Tibial artery (tissue), 4 donors: ENCODE measurements around the gene HEATR1.
A peak's percentile ranks its signal among the peaks of the same experiment; 100 is the strongest.
"Not testable (repeated sequence)": the region's sequence is repeated elsewhere in the genome, so short reads cannot be mapped to it uniquely, and the experiment has no call there.

ENCODE experiments used
- DNase-seq, 2 donors: peaks; one replicate each; pipeline ENCODE4 v3.0.0-alpha.2; 2019
- H3K27ac ChIP-seq, 2 donors: fragments of 200-600 bp; sonication (generic) in 1 of 2; 1 replicate in 1 of 2; 2 replicates in 1 of 2; pipeline ENCODE4 v1.5.1; 2018 to 2019; ENCODE audit warnings: mild to moderate bottlenecking in 1 of 2
- H3K27me3 ChIP-seq, 2 donors: fragments of 200-600 bp; sonication (generic) in 1 of 2; one replicate each; pipeline versions ENCODE4 v1.5.1 to v1.6.0; 2016 to 2019
- H3K36me3 ChIP-seq, 3 donors: fragments of 200-600 bp; sonication (generic) in 2 of 3; one replicate each; pipeline ENCODE4 v1.5.1; 2016 to 2019; ENCODE audit warnings: mild to moderate bottlenecking in 2 of 3
- H3K4me1 ChIP-seq, 4 donors: fragments of 200-600 bp; sonication (generic) in 2 of 4; 1 replicate in 3 of 4; 2 replicates in 1 of 4; pipeline ENCODE4 v1.5.1; 2016 to 2019
- H3K4me3 ChIP-seq, 2 donors: fragments of 200-600 bp; sonication (generic) in 1 of 2; 1 replicate in 1 of 2; 2 replicates in 1 of 2; pipeline ENCODE4 v1.5.1; 2018 to 2019; ENCODE audit warnings: mild to moderate bottlenecking in 2 of 2
- H3K9me3 ChIP-seq, 3 donors: fragments of 200-600 bp; sonication (generic) in 1 of 3; one replicate each; pipeline ENCODE4 v1.5.1; 2016 to 2019
- intact Hi-C: fragments of 100-400 bp; cut with DNase I; formaldehyde crosslinking; loops from one replicate; pipeline ENCODE4 v1.15.0; 2023; ENCODE audit warnings: low total_unique reads
- TF ChIP-seq, protein P1 (sequence below), 2 experiments: fragments of 200-600 bp in 1 of 2; fragments of 450-650 bp in 1 of 2; IDR thresholded peaks; one replicate each; pipeline ENCODE4 v1.5.1; 2017 to 2019; ENCODE audit warnings: antibody characterized with exemption in 2 of 2, mild to moderate bottlenecking in 1 of 2, moderate library complexity in 1 of 2

HEATR1 gene

DNA sequence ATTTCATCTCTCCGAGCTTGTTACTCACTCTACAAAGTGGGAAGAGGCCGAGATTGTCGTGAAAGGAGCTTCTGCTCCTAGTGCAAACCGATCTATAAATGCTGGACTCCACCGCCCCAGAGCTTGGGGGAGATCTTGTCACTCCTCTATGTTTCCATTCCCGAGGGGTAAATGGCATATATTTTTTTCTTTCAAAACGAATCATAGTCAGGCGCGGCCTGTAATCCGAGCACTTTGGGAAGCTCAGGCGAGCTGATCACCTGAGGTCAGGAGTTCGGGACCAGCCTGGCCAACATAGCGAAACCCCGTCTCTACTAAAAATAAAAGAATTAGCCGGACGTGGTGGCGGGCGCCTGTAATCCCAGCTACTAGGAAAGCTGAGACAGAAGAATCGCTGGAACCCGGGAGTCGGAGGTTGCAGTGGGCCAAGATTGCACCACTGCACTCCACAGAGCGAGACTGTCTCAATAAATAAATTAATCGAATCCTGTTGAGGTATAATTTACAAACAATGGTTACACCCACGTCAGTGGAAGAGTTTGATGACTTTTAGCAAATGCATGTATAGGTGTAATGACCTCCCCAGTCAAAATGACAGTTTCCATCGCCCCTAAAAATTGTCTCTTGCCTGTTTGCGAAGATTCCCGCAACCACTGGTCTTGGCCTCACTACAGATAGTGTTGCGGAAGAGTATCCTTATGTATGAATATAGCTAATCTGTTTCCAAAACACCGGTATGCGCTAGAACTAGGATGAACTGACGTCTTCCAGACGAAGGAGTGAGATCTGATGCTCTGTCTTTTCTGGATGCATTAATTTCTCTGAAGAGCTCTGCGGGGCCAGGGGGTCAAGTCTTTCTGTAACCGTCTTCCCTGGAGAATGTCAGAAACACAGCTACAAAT, 840 bp upstream of the HEATR1 start:
- Histone ChIP-seq H3K4me3 (peak overlapping the region; percentile 73 to 84), H3K27ac (peak overlapping the region; percentile 84 to 86), H3K4me1 (peaks cover 0 to 22% (median 3%) of the 10 kb centered on the region in 4 donors), H3K9me3 (no peaks in the 10 kb centered on the region), H3K27me3 (no peaks in the 10 kb centered on the region), H3K36me3 (peaks cover 0 to 11% (median 10%) of the 10 kb centered on the region in 3 donors)
- DNase-seq, result no peak
- intact Hi-C loops, result loop anchor here (10.0 kb wide), 1 partner anchor 170 kb away; no protein-coding TSS in a partner anchor
- TF ChIP-seq, protein P1, sequence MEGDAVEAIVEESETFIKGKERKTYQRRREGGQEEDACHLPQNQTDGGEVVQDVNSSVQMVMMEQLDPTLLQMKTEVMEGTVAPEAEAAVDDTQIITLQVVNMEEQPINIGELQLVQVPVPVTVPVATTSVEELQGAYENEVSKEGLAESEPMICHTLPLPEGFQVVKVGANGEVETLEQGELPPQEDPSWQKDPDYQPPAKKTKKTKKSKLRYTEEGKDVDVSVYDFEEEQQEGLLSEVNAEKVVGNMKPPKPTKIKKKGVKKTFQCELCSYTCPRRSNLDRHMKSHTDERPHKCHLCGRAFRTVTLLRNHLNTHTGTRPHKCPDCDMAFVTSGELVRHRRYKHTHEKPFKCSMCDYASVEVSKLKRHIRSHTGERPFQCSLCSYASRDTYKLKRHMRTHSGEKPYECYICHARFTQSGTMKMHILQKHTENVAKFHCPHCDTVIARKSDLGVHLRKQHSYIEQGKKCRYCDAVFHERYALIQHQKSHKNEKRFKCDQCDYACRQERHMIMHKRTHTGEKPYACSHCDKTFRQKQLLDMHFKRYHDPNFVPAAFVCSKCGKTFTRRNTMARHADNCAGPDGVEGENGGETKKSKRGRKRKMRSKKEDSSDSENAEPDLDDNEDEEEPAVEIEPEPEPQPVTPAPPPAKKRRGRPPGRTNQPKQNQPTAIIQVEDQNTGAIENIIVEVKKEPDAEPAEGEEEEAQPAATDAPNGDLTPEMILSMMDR (IDR thresholded peaks at IDR 0.05), result no peak

DNA sequence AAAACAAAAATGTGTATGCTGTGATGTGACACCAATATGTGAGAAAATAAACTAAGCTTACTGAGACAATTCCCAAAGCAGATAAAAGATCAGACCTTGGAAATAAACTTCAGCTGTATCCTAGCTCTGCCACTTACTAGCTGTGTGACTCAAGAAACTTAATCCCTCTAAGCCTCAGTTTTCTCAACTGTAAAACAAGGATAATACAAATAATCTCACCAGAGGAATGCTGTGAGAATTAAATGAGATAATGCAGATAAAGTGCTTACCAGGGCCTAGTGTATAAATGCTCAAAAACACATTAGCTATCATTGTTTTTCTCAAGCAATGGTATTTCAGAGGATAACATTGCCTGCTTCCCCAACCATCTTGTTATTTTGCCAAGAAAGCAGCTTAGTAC, 2.1 kb downstream of the HEATR1 start:
- Histone ChIP-seq H3K27me3 (no peaks in the 10 kb centered on the region), H3K4me3 (no peak overlapping the region), H3K4me1 (peaks cover 0 to 22% (median 3%) of the 10 kb centered on the region in 4 donors), H3K36me3 (peaks cover 10 to 35% (median 17%) of the 10 kb centered on the region in 3 donors), H3K9me3 (no peaks in the 10 kb centered on the region), H3K27ac (no peak overlapping the region)
- DNase-seq, result no peak
- intact Hi-C loops, result loop anchor here (10.0 kb wide), 1 partner anchor 173 kb away; no protein-coding TSS in a partner anchor
- TF ChIP-seq, protein P1 (IDR thresholded peaks at IDR 0.05), result no peak

DNA sequence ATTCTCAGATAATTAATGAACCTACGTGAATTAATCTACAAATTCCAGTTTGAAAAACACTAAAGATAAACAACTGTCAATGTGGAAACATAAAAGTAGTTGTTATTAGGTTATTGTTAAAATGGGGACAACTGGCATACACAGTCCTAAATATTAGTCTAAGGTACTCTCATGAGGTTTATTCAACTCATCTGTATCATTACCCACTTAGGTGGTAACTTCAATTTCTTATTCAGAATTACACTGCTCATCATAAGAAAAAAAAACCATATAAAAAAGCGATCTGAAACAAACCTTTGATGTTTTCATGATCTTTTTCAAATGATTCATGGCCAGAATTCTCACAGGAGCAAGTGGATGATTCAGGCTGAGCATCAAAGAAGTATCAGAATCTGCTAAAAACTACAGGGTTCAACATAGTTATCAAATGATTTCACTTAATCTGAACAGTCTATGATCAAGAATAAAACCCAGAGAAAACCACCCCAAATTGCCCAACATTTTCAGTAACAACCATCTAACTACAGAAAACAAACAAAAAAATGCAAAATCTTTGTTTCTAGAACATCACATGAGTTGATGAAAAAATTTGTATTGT, 13.7 kb downstream of the HEATR1 start:
- no peaks in the 10 kb centered on the region for H3K9me3 ChIP-seq
- TF ChIP-seq, protein P1 (IDR thresholded peaks at IDR 0.05), result no peak
- intact Hi-C loops, result loop anchor here (10.0 kb wide), 1 partner anchor 244 kb away; no protein-coding TSS in a partner anchor
- no peak for DNase-seq
- no peaks in the 10 kb centered on the region for H3K4me1 ChIP-seq
- H3K4me3 ChIP-seq, result no peak overlapping the region
- H3K27ac ChIP-seq, result no peak overlapping the region
- H3K36me3 ChIP-seq, result peaks cover 58 to 90% (median 77%) of the 10 kb centered on the region in 3 donors
- H3K27me3 ChIP-seq, result no peaks in the 10 kb centered on the region

DNA sequence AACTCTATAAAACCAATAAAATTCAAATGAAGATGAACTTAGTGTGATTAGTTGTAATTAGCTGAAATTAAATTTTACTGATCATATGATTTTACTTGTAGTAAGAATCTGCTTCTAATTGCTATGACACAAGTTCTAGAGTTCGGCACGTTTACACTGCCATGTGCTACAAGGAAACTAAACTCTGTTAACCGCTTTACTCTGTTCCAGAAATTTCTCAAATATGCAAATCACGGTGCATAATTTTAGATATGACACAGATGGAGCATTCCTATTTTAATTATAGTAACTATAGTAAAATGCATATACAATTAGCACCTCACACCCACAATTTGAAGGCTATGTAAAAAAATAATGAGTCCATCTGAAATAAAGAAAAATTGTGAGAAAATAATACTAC, 14.8 kb downstream of the HEATR1 start:
- no peaks in the 10 kb centered on the region for H3K27me3 ChIP-seq
- intact Hi-C loops, result no loop called here
- peaks cover 66 to 92% (median 84%) of the 10 kb centered on the region in 3 donors for H3K36me3 ChIP-seq
- no peak overlapping the region for H3K27ac ChIP-seq
- no peak for DNase-seq
- TF ChIP-seq, protein P1 (IDR thresholded peaks at IDR 0.05), result no peak
- H3K4me1 ChIP-seq, result no peaks in the 10 kb centered on the region
- no peak overlapping the region for H3K4me3 ChIP-seq
- H3K9me3 ChIP-seq, result no peaks in the 10 kb centered on the region

DNA sequence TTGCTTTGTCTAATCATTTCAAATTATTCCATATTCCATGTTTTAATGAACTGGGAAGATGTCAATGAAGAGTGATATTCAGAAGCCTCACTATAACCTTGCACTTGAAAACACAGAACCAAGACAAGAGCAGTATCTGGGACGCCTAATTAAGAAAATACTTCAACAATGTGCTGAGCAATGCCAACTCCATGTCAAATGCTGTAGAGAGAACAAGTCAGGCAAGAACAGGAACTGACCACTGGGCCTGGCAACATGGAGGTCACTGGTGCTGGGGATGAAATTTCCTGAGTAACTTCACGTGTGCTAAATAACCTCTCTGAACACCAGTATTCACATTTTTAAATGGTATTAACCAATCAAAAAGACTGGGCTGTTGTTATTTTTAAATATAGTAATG, 22.8 kb downstream of the HEATR1 start:
- intact Hi-C loops, result no loop called here
- Histone ChIP-seq H3K36me3 (peaks cover 55 to 95% (median 90%) of the 10 kb centered on the region in 3 donors), H3K27ac (no peak overlapping the region), H3K4me3 (no peak overlapping the region), H3K9me3 (no peaks in the 10 kb centered on the region), H3K4me1 (no peaks in the 10 kb centered on the region), H3K27me3 (no peaks in the 10 kb centered on the region)
- DNase-seq, result no peak
- TF ChIP-seq, protein P1 (IDR thresholded peaks at IDR 0.05), result no peak

DNA sequence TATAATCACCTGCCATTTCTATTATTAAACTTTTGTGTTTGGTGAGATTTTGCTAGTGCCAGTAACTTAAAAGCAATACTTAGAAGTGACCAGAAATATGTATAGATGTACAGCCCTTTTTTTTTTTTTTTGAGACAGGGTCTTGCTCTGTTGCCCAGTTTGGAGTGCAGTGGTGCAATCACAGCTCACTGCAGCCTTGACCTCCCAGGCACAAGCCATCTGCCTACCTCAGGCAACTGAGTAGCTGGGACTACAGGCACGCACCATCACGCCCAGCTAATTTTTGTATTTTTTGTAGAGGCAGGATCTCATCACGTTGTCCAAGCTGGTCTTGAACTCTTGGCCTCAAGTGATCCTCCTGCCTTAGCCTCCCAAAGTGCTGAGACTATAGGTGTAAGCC, 23.9 kb downstream of the HEATR1 start:
- intact Hi-C loops, H3K27me3 ChIP-seq, H3K4me3 ChIP-seq, H3K27ac ChIP-seq, H3K4me1 ChIP-seq, DNase-seq, H3K9me3 ChIP-seq: not testable (repeated sequence)
- H3K36me3 ChIP-seq, result peaks cover 55 to 95% (median 90%) of the 10 kb centered on the region in 3 donors
